Activated CD8-positive, alpha-beta memory T cell treated with anti-CD3 and anti-CD28 coated beads for 36 hours (primary cell): ENCODE data around the gene MTTP. TPM values are rescaled to one million over a fixed set of nuclear protein-coding genes. Genes with fewer than 3 reads are reported as not detected.
"Not testable (repeated sequence)": the region's sequence is repeated elsewhere in the genome, so short reads cannot be mapped to it uniquely, and the experiment has no call there.

ENCODE experiments used
- CTCF ChIA-PET: fragments of 350-600 bp; sonication (Branson Sonifier 250); formaldehyde crosslinking; loops from one replicate; lab custom pipeline; 2021; ENCODE audit warnings: antibody characterized with exemption; lab: Charles Lee
- POLR2A ChIA-PET: fragments of 350-600 bp; sonication (Branson Sonifier 250); formaldehyde crosslinking; loops from one replicate; lab custom pipeline; 2021; ENCODE audit warnings: antibody characterized with exemption; lab: Charles Lee
- total RNA-seq, 2 experiments: library from RNA; stranded (reverse); gene quantifications; one replicate each; pipeline ENCODE4 v1.2.3, GENCODE V29; 2021

The MTTP gene
- total RNA-seq, result not detected

GRCh38 chr4:99574530-99575324 lies at the start of gene MTTP:
TSS of gene MTTP (plus strand) at chr4:99574824. CDS start at chr4:99574910, 86 bp downstream.
- POLR2A ChIA-PET, result no interaction called here
- CTCF ChIA-PET, result no interaction called here

- ChIA-PET CTCF (no interaction called here), POLR2A (no interaction called here)
Measured at GRCh38 chr4:99529228-99529627, 45.4 kb upstream of the MTTP start.

- POLR2A ChIA-PET, result no interaction called here
- CTCF ChIA-PET, result interaction anchor here (0.7 kb wide), 1 partner anchor 282 kb away, joined by 3 read pairs; no protein-coding TSS in a partner anchor
Measured at GRCh38 chr4:99529956-99530355, 44.7 kb upstream of the MTTP start.

- POLR2A ChIA-PET, CTCF ChIA-PET: not testable (repeated sequence)
Measured at GRCh38 chr4:99534699-99535098, 39.9 kb upstream of the MTTP start.

GRCh38 chr4:99536271-99536670 lies 38.4 kb upstream of the MTTP start:
- POLR2A ChIA-PET, result no interaction called here
- CTCF ChIA-PET, result no interaction called here

GRCh38 chr4:99536848-99537247 lies 37.8 kb upstream of the MTTP start:
- ChIA-PET POLR2A (no interaction called here), CTCF (no interaction called here)

- ChIA-PET POLR2A (no interaction called here), CTCF (no interaction called here)
Measured at GRCh38 chr4:99537674-99538073, 37.0 kb upstream of the MTTP start.

GRCh38 chr4:99540277-99540939 lies 34.2 kb upstream of the MTTP start:
- CTCF ChIA-PET, result interaction anchor here (0.8 kb wide), 1 partner anchor 268 kb away, joined by 3 read pairs; no protein-coding TSS in a partner anchor
- POLR2A ChIA-PET, result no interaction called here

- POLR2A ChIA-PET, result no interaction called here
- CTCF ChIA-PET, result no interaction called here
Measured at GRCh38 chr4:99552872-99553271, 21.8 kb upstream of the MTTP start.

- POLR2A ChIA-PET, result interaction anchor here (1.0 to 1.4 kb wide), 3 partner anchors 331 to 387 kb away, joined by 4 to 8 read pairs (median 6); partner anchors contain the start of genes DNAJB14 and LAMTOR3
Measured at GRCh38 chr4:99563310-99564186, 11.1 kb upstream of the MTTP start, which contains the start of gene TRMT10A. TSS of gene TRMT10A (minus strand) at chr4:99564039. CDS start at chr4:99559338, 4,701 bp downstream.

GRCh38 chr4:99564921-99565320 lies 9.7 kb upstream of the MTTP start:
- POLR2A ChIA-PET, result no interaction called here
- CTCF ChIA-PET, result no interaction called here

More at GRCh38 chr4:99563310-99564186, 11.1 kb upstream of the MTTP start, which contains the start of gene TRMT10A:
- CTCF ChIA-PET, result interaction anchor here (0.8 to 1.4 kb wide), 4 partner anchors 244 to 385 kb away, joined by 3 to 4 read pairs (median 3); no protein-coding TSS in a partner anchor

- POLR2A ChIA-PET, result no interaction called here
- CTCF ChIA-PET, result no interaction called here
Measured at GRCh38 chr4:99571883-99572282, 2.7 kb upstream of the MTTP start.

GRCh38 chr4:99572527-99573240 lies 1.9 kb upstream of the MTTP start:
- ChIA-PET POLR2A (no interaction called here), CTCF (no interaction called here)

GRCh38 chr4:99573735-99574368 lies 772 bp upstream of the MTTP start:
- ChIA-PET POLR2A (no interaction called here), CTCF (no interaction called here)

- CTCF ChIA-PET, result no interaction called here
- POLR2A ChIA-PET, result no interaction called here
Measured at GRCh38 chr4:99578714-99579113, 4.1 kb downstream of the MTTP start.

- CTCF ChIA-PET, result no interaction called here
- POLR2A ChIA-PET, result no interaction called here
Measured at GRCh38 chr4:99585516-99585915, 10.9 kb downstream of the MTTP start.

GRCh38 chr4:99586322-99586721 lies 11.7 kb downstream of the MTTP start:
- CTCF ChIA-PET, result no interaction called here
- POLR2A ChIA-PET, result no interaction called here

- CTCF ChIA-PET, result no interaction called here
Measured at GRCh38 chr4:99586797-99587196, 12.2 kb downstream of the MTTP start.

More at GRCh38 chr4:99586797-99587196, 12.2 kb downstream of the MTTP start:
- POLR2A ChIA-PET, result no interaction called here
